ENCODE data around the gene FARP1. TPM values are rescaled to one million over a fixed set of nuclear protein-coding genes. Genes with fewer than 3 reads are reported as not detected.

Gene FARP1
- total RNA-seq, 1 donor from 2014 or later: 128 TPM

DNA sequence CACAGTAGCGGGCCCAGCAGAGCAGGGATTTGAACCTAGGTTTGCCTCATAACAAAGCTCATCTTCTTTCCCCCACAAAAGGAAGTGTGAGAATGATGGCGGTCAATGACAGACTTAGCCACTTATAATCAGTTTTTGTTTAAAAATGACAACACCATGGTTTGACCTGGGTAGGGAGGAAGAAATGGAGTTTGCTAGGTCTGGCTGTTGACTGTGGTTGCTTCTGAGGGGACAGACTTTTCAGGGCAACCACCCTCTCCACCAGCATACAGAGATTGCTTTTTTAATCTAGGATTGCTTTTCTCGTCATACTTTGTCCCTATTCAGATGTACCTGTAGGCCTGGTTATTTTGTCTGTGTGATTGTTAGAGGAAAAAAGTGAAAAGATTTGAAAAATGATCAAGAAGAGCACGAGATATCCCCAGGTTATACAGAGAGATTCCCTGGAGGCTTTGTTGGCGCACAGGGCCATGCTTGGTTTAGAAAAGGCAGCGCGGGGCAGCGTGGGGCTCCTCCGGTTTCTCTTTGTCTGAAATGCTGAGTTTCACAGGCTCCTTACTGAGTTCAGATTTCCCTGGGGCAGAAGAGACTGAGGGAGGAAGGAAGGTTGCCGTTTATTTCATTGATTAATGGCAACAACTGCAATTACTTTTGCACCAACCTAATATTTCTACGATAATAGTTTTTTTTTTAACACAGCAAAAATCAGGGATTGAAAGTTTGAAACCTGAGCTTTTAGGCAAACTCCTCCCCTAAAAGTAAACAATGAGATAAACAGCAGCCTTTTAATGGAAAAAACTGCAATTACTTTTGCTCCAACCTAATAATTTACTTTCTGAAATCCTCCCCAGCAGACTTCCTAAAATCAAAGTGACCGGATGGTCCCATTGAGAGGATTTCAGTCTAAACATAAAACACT, 131.2 kb downstream of the FARP1 start:
- Mint-ChIP-seq H3K36me3 (ENCODE audit: low read depth, unreplicated experiment) (peaks cover 3% of the 10 kb centered on the region), H3K4me1 (ENCODE audit: low read depth, unreplicated experiment) (peaks cover 26% of the 10 kb centered on the region), H3K27ac (ENCODE audit: unreplicated experiment) (peak overlapping the region; percentile 88), H3K4me3 (ENCODE audit: unreplicated experiment) (peak overlapping the region; percentile 60), H3K27me3 (ENCODE audit: low read depth, unreplicated experiment) (no peaks in the 10 kb centered on the region), H3K9me3 (ENCODE audit: unreplicated experiment) (peaks cover 2% of the 10 kb centered on the region)
- Histone ChIP-seq H3K27me3 (ENCODE audit: insufficient read depth, low read length) (no peaks in the 10 kb centered on the region), H2AFZ (ENCODE audit: low read depth, low read length) (no peak overlapping the region), H3K36me3 (ENCODE audit: insufficient read depth, low read length) (no peaks in the 10 kb centered on the region), H3K4me3 (ENCODE audit: insufficient read depth, low read depth, low read length) (no peak overlapping the region), H4K20me1 (ENCODE audit: insufficient read depth, low read length) (peaks cover 50% of the 10 kb centered on the region), H3K9me3 (ENCODE audit: insufficient read depth, low read depth, low read length) (no peaks in the 10 kb centered on the region), H3K4me1 (ENCODE audit: insufficient read depth, low read length) (peaks cover 15% of the 10 kb centered on the region), H3K9ac (ENCODE audit: low read length) (peak overlapping the region; percentile 46), H3K27ac (ENCODE audit: low read depth, low read length) (peak overlapping the region; percentile 24), H3K4me2 (ENCODE audit: low read length) (peak overlapping the region; percentile 59), H3K79me2 (ENCODE audit: insufficient read depth, low read length) (peaks cover 66% of the 10 kb centered on the region)
- TF ChIP-seq, protein P1, sequence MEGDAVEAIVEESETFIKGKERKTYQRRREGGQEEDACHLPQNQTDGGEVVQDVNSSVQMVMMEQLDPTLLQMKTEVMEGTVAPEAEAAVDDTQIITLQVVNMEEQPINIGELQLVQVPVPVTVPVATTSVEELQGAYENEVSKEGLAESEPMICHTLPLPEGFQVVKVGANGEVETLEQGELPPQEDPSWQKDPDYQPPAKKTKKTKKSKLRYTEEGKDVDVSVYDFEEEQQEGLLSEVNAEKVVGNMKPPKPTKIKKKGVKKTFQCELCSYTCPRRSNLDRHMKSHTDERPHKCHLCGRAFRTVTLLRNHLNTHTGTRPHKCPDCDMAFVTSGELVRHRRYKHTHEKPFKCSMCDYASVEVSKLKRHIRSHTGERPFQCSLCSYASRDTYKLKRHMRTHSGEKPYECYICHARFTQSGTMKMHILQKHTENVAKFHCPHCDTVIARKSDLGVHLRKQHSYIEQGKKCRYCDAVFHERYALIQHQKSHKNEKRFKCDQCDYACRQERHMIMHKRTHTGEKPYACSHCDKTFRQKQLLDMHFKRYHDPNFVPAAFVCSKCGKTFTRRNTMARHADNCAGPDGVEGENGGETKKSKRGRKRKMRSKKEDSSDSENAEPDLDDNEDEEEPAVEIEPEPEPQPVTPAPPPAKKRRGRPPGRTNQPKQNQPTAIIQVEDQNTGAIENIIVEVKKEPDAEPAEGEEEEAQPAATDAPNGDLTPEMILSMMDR (IDR thresholded peaks at IDR 0.05; ENCODE audit: insufficient read depth, low read depth, low read length): no peak
- TF ChIP-seq EZH2 (IDR thresholded peaks at IDR 0.05; ENCODE audit: insufficient read depth, low read length): no peak
- FAIRE-seq (no peak), DNase-seq (ENCODE audit: low read depth) (no peak)

GRCh38 chr13:98274921-98275487, 132.1 kb downstream of the FARP1 start:
- H3K9me3 Mint-ChIP-seq (ENCODE audit: unreplicated experiment): peaks cover 2% of the 10 kb centered on the region
- H3K9ac ChIP-seq (ENCODE audit: low read length): peak overlapping the region; percentile 46
- H4K20me1 ChIP-seq (ENCODE audit: insufficient read depth, low read length): peaks cover 49% of the 10 kb centered on the region
- peaks cover 28% of the 10 kb centered on the region for H3K4me1 Mint-ChIP-seq (ENCODE audit: low read depth, unreplicated experiment)
- no peaks in the 10 kb centered on the region for H3K27me3 Mint-ChIP-seq (ENCODE audit: low read depth, unreplicated experiment)
- peak; percentile 56 for FAIRE-seq
- H3K36me3 ChIP-seq (ENCODE audit: insufficient read depth, low read length): no peaks in the 10 kb centered on the region
- H3K36me3 Mint-ChIP-seq (ENCODE audit: low read depth, unreplicated experiment): no peaks in the 10 kb centered on the region
- no peak for TF ChIP-seq EZH2 (IDR thresholded peaks at IDR 0.05; ENCODE audit: insufficient read depth, low read length)
- no peak overlapping the region for H2AFZ ChIP-seq (ENCODE audit: low read depth, low read length)
- H3K4me3 Mint-ChIP-seq (ENCODE audit: unreplicated experiment): no peak overlapping the region
- H3K4me2 ChIP-seq (ENCODE audit: low read length): peak overlapping the region; percentile 59
- DNase-seq (ENCODE audit: low read depth): peak; percentile 62
- no peaks in the 10 kb centered on the region for H3K27me3 ChIP-seq (ENCODE audit: insufficient read depth, low read length)
- no peak overlapping the region for H3K27ac ChIP-seq (ENCODE audit: low read depth, low read length)
- no peak overlapping the region for H3K4me3 ChIP-seq (ENCODE audit: insufficient read depth, low read depth, low read length)
- H3K9me3 ChIP-seq (ENCODE audit: insufficient read depth, low read depth, low read length): no peaks in the 10 kb centered on the region
- peak overlapping the region; percentile 84 for H3K27ac Mint-ChIP-seq (ENCODE audit: unreplicated experiment)
- peaks cover 15% of the 10 kb centered on the region for H3K4me1 ChIP-seq (ENCODE audit: insufficient read depth, low read length)
- peaks cover 70% of the 10 kb centered on the region for H3K79me2 ChIP-seq (ENCODE audit: insufficient read depth, low read length)

DNA sequence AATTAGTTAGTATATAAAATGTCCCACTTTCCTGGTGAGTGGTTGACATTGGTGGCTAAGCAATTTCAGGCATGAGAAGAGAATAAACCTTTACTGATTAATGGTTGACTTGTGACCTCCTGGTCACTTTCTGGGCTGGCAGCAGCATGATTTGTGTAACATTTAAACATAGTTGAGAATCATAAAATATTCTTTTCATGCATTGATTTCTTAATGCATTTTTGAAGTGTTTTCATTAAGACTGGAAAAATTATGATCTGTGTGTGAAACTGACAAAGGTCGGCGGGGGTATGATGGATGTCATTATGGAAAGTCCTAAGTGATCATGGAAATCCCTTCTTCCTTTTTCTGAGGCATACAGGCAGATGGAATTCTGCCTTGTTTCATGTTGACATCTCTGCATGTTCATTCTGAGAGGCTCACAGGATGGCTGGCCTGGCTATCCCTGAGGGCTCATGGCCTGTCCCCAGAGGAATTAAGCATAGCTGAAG, 132.8 kb downstream of the FARP1 start:
- no peak overlapping the region for H3K4me3 Mint-ChIP-seq (ENCODE audit: unreplicated experiment)
- no peak for TF ChIP-seq EZH2 (IDR thresholded peaks at IDR 0.05; ENCODE audit: insufficient read depth, low read length)
- TF ChIP-seq, protein P1 (IDR thresholded peaks at IDR 0.05; ENCODE audit: insufficient read depth, low read depth, low read length): no peak
- H3K36me3 Mint-ChIP-seq (ENCODE audit: low read depth, unreplicated experiment): no peaks in the 10 kb centered on the region
- H3K27ac Mint-ChIP-seq (ENCODE audit: unreplicated experiment): peak overlapping the region; percentile 22
- FAIRE-seq (no peak), DNase-seq (ENCODE audit: low read depth) (no peak)
- no peak overlapping the region for H3K9ac ChIP-seq (ENCODE audit: low read length)
- H4K20me1 ChIP-seq (ENCODE audit: insufficient read depth, low read length): peaks cover 49% of the 10 kb centered on the region
- H3K4me1 ChIP-seq (ENCODE audit: insufficient read depth, low read length): peaks cover 15% of the 10 kb centered on the region
- peaks cover 28% of the 10 kb centered on the region for H3K4me1 Mint-ChIP-seq (ENCODE audit: low read depth, unreplicated experiment)
- H3K4me3 ChIP-seq (ENCODE audit: insufficient read depth, low read depth, low read length): no peak overlapping the region
- H3K9me3 Mint-ChIP-seq (ENCODE audit: unreplicated experiment): peaks cover 2% of the 10 kb centered on the region
- H2AFZ ChIP-seq (ENCODE audit: low read depth, low read length): no peak overlapping the region
- H3K27me3 Mint-ChIP-seq (ENCODE audit: low read depth, unreplicated experiment): no peaks in the 10 kb centered on the region
- H3K4me2 ChIP-seq (ENCODE audit: low read length): no peak overlapping the region
- peaks cover 71% of the 10 kb centered on the region for H3K79me2 ChIP-seq (ENCODE audit: insufficient read depth, low read length)
- H3K9me3 ChIP-seq (ENCODE audit: insufficient read depth, low read depth, low read length): no peaks in the 10 kb centered on the region
- H3K36me3 ChIP-seq (ENCODE audit: insufficient read depth, low read length): no peaks in the 10 kb centered on the region
- H3K27ac ChIP-seq (ENCODE audit: low read depth, low read length): no peak overlapping the region
- no peaks in the 10 kb centered on the region for H3K27me3 ChIP-seq (ENCODE audit: insufficient read depth, low read length)

Measured in astrocyte (in vitro differentiated cells and primary cell).